HT1080 (cell line): ENCODE measurements around the gene IL25. TPM values are rescaled to one million over a fixed set of nuclear protein-coding genes. Genes with fewer than 3 reads are reported as not detected.
"Not testable (repeated sequence)": the region's sequence is repeated elsewhere in the genome, so short reads cannot be mapped to it uniquely, and the experiment has no call there.

ENCODE experiments used
- DNase-seq: peaks from one replicate; pipeline ENCODE4 v3.0.0-alpha.2; 2015; ENCODE audit warnings: low read depth
- total RNA-seq: library from RNA; depleted of rRNA; stranded (reverse); fragments of >200 nt; shearing (Covaris generic); gene quantifications from 2 replicates; pipeline ENCODE4 v1.2.3, GENCODE V29; 2014

Gene IL25
- total RNA-seq, 1 experiment from 2014 or later: not detected

DNA sequence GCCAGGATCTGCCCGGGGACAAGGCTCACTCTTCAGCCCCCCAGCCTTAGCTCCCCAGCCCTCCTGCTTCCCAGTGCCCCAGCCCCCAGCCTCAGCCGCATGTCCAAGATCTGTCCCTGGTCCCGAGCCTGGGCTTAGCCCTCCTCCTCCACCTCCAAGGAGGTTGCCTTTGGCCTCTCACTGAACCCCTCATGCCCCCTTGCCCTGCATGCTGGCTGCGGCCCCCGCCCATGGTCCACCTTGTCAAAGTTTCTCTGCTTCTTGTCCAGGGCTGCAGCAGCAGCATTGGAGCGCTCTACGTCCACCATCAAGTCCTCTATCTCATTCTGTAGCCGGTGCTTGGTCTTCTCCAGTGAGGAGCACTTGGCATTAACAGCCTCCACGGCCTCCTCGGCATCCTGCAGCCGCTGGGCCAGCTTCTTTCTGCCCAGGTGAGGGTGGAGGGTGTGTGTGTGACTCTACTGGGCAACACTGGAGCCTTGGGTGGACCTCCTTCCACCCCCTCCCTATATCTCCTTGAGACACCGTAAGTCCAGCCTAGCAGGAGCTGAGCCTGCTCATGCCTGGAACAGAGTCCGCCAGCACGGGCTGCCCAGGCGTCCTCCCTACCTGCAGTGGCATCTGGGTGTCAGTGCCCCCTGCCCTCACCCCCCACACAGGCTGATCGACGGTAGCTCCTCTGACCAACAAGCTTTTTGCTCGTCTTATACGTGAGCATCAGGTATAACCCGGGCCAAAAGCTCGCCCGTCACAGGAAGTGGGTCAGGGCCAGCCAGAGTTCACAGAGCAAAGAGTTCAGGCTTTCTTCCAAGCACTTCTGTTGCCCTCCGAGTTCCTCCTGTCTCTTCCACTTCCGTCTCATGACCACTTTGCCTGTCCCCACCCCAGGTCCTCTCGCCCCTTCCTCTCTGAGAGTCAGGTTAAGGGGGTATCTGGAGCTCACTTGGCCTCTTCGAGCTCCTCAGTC, 15.6 kb downstream of the IL25 start:
- DNase-seq: no peak

DNA sequence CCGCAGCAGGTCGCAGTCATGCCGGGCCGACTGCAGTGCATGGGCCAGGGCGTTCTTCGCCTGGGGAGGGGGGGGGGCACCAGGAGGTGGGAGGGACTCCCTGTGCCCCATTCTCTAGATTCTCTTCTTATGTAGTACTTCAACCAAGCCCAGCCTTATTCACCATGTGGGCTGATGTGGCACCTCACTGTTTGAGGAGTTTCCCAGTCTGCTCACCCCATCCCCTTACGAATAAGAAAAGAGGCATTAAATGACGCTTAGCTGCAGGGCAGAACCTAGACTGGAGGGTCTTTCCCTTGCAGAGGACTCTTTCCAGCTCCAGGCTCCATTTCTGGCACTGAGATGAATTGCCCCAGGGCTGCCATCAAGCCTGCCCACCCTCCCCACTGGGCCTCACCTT, 16.4 kb downstream of the IL25 start:
- DNase-seq: no peak

DNA sequence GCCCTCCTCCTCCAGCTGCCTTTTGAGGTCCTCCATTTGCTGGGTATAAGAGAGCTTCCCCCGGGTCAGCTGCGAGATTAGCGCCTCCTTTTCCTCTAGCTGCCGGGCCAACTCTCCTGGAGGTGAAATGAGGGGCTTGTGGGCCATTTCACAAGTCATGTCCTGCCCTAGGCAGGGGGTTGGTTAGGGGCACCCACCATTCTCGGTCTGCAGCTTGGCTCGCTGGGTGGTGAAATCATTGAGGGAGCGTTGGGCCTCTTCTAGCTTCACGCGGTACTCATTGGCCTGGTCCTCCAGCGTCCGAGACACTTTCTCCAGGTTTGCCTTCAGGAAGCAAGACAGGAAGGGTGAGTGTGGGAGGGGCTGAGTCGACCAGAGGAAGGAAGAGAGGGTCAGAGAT, 16.8 kb downstream of the IL25 start:
- no peak for DNase-seq

- DNase-seq: not testable (repeated sequence)
Measured at GRCh38 chr14:23389871-23390270, 17.3 kb downstream of the IL25 start.

DNA sequence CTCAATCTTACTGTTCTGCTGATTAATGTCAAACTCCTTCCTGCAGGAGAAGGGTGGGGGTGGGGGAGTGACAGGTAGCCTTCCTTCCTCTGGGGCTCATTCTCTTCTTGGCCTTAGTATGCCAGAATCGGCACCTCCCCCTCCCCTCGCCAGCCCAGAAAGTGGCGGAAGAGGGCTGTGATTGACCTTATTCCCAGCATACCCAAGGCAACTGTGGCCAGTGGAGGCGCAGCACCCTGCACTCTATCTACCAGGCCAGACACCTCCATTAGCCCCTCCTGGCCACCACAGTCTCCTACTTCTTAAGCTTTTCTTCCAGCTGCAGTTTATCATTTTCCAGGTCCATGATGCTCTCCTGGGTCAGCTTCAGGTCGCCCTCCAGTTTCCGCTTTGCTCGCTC, 20.0 kb downstream of the IL25 start:
- DNase-seq: no peak

- no peak for DNase-seq
Measured at GRCh38 chr14:23396126-23396525, 23.5 kb downstream of the IL25 start.

- DNase-seq: no peak
Measured at GRCh38 chr14:23396781-23397407, 24.3 kb downstream of the IL25 start.

GRCh38 chr14:23398348-23398747, 25.7 kb downstream of the IL25 start:
- DNase-seq: no peak

- DNase-seq: no peak
Measured at GRCh38 chr14:23399136-23399535, 26.5 kb downstream of the IL25 start.

DNA sequence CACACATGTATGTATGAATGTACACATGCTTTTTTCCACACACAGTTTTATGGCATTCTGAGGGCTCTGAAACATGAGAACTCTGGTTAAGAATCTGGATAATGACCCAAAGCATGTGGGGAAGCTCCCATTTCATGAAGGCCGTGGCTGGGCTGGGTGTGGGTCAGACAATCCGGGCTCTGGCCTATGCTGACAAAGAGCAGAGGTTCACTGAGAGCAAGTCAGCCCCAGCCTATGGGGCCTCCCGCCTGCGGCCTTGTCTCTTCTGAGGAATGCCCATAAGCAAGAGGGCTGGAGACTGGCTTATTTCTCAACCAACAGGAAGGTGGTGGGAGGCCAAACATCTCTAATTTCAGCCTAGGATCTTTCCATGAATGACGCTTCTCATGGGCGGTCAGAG, 27.0 kb downstream of the IL25 start:
- DNase-seq: no peak

GRCh38 chr14:23400496-23401149, 28.0 kb downstream of the IL25 start:
- DNase-seq: not testable (repeated sequence)

GRCh38 chr14:23401291-23401690, 28.7 kb downstream of the IL25 start:
- no peak for DNase-seq

DNA sequence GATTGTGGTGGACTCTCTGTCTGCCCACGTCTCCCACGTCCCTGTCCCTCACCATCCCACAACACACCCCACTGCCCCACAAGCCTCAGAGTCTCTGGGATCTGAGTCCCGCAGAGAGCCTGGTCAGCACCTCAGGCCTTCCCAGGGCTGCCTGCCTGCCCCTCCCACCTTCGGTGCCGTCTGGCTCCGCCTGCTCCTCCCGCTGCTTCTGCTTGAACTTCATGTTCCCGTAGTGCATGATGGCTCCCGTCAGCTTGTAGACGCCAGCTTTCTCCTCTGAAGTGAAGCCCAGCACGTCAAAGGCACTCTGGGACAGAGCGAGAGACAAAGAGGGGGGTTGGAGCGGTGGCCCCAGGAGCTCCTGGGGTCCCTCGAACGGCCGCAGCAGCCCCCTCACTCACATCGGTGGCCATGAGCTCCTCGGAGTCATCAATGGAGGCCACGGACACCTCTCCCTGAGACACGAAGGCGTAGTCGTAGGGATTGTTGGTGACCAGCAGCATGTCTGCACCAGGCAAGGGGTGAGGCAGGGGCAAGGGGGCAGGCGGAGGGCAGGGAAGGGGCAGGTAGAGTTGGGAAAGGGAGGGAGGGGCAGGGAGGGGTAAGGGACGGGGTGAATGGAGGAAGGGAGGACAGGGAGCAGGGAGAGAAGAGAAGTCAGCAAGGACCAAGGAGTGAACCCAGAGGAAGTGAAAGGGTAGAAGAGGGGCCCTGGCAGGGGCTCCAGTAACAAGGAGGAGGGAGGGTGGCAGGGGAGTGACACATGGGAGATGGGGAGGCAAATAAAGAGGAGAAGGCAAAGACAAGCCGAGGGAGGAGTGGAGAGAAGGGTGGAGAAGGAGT, 29.9 kb downstream of the IL25 start:
- no peak for DNase-seq

GRCh38 chr14:23403139-23403438, 30.5 kb downstream of the IL25 start:
- no peak for DNase-seq

DNA sequence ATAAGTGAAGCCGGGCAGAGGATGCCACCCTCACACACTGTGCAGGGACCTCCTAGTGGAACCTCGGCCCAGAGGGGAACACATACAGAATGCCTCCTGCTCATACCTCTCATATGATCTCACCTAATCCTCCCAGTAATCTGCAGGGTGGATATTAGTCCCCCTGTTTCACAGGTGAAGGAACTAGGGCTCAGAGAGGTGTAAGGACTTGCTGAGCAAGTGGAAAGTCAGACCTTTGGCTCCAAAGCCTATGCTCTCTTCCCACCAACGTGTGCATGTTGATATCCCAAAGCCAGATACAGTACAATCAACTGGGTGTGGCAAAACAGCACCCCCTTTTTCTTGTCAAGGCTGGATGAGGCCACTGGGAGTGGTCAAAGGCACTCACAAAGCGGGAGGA, 31.3 kb downstream of the IL25 start:
- DNase-seq: no peak

- DNase-seq: no peak
Measured at GRCh38 chr14:23404331-23404900, 31.8 kb downstream of the IL25 start.

DNA sequence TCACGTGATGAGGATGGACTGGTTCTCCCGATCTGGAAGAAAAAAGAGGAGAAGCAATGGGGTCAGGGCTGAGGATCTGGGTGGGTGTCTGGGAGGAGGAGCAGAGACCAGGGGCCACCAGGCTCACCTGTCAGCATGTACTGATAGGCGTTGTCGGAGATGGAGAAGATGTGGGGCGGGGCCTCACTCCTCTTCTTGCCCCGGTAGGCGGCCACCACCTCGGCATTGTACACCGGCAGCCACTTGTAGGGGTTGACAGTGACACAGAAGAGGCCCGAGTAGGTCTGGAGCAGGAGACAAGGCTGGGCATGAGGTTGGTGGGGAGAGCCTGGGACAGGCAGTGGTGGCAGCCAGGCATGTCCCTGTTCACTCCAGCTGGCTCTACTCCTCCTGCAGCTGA, 32.5 kb downstream of the IL25 start:
- DNase-seq: no peak

DNA sequence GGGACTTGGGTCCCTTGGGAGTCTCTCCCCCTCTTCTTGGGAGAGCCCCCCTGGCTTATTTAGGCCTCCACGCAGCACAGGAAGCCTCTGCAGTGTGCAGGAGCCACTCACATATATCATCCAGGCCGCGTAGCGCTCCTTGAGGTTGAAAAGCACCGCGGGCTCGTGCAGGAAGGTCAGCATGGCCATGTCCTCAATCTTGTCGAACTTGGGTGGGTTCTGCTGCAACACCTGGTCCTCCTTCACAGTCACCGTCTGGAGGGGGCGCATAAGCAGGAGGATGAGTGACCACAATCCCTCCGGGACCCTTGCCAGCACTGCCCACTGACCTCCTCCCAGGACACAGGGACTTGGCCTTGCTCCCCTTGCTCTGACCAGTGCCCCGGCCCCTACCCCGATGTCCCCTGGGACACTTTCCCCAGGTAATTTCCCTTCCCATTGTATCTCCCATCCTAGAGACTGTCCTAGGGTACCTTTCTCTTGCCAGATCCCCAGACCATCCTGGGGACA, 33.0 kb downstream of the IL25 start:
- no peak for DNase-seq

GRCh38 chr14:23406244-23406643, 33.6 kb downstream of the IL25 start:
- DNase-seq: no peak

- no peak for DNase-seq
Measured at GRCh38 chr14:23406725-23407355, 34.2 kb downstream of the IL25 start.
